NB4 (cell line): ENCODE data around the gene TEX14.

Experiments
- MYC ChIP-seq: IDR thresholded peaks from 2 replicates; pipeline ENCODE4 v1.6.1; 2011; ENCODE audit warnings: low read depth, low read length
- POLR2A ChIP-seq: IDR thresholded peaks from 2 replicates; pipeline ENCODE4 v1.6.1; 2011; ENCODE audit warnings: mild to moderate bottlenecking; ENCODE audit not compliant: insufficient read length; ENCODE audit errors: extremely low read depth
- TF ChIP-seq, protein P1 (sequence below): IDR thresholded peaks from one replicate; pipeline ENCODE4 v1.5.1; 2012; ENCODE audit warnings: low read depth, low read length

- TF ChIP-seq, protein P1, sequence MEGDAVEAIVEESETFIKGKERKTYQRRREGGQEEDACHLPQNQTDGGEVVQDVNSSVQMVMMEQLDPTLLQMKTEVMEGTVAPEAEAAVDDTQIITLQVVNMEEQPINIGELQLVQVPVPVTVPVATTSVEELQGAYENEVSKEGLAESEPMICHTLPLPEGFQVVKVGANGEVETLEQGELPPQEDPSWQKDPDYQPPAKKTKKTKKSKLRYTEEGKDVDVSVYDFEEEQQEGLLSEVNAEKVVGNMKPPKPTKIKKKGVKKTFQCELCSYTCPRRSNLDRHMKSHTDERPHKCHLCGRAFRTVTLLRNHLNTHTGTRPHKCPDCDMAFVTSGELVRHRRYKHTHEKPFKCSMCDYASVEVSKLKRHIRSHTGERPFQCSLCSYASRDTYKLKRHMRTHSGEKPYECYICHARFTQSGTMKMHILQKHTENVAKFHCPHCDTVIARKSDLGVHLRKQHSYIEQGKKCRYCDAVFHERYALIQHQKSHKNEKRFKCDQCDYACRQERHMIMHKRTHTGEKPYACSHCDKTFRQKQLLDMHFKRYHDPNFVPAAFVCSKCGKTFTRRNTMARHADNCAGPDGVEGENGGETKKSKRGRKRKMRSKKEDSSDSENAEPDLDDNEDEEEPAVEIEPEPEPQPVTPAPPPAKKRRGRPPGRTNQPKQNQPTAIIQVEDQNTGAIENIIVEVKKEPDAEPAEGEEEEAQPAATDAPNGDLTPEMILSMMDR = no peak
- TF ChIP-seq MYC (no peak), POLR2A (no peak)
Observed at GRCh38 chr17:58693208-58693607, 1.4 kb upstream of the TEX14 start.
